SK-N-SH (cell line): Measurements from ENCODE around the gene ASPSCR1. TPM values are rescaled to one million over a fixed set of nuclear protein-coding genes. Genes with fewer than 3 reads are reported as not detected.
A peak's percentile ranks its signal among the peaks of the same experiment; 100 is the strongest.

ENCODE experiments used
- CTCF ChIA-PET: fragments of 300-600, 350-600 bp; formaldehyde crosslinking; extraction: SDS; loops from one replicate; lab custom pipeline; 2021; lab: Yijun Ruan, JAX
- POLR2A ChIA-PET: fragments of 350-600 bp; sonication (Branson Sonifier 250); formaldehyde crosslinking; extraction: SDS; loops from one replicate; lab custom pipeline; 2020; ENCODE audit warnings: antibody characterized with exemption, inconsistent platforms; lab: Yijun Ruan, JAX
- DNase-seq: peaks from one replicate; pipeline ENCODE4 v3.0.0; 2012
- H2AFZ ChIP-seq: fragments of 200-600 bp; sonication (generic); 2 replicates; pipeline ENCODE4 v1.8.1; 2016; ENCODE audit warnings: antibody characterized with exemption, mild to moderate bottlenecking, low read depth
- H3F3A ChIP-seq: fragments of 200-600 bp; sonication (generic); replicated peaks from 2 replicates; pipeline ENCODE3; 2016; ENCODE audit warnings: antibody characterized with exemption, mild to moderate bottlenecking; ENCODE audit not compliant: insufficient read depth
- H3K27ac ChIP-seq, 2 experiments: fragments of 200-500 bp in 1 of 2; fragments of 200-600 bp in 1 of 2; sonication (Bioruptor generic) in 1 of 2; sonication (generic), shearing (Covaris generic) in 1 of 2; 2 replicates each; pipeline versions ENCODE4 v1.5.1 to v1.6.1; 2014 to 2016; ENCODE audit warnings: low read depth in 2 of 2, inconsistent platforms in 1 of 2, low read length in 1 of 2, mild to moderate bottlenecking in 1 of 2, mixed read lengths in 1 of 2
- H3K27me3 ChIP-seq: fragments of 200-600 bp; sonication (generic), shearing (Covaris generic); 2 replicates; pipeline ENCODE4 v1.6.1; 2016; ENCODE audit warnings: mixed run types; ENCODE audit not compliant: insufficient read depth
- H3K36me3 ChIP-seq, 2 experiments: fragments of 200-500 bp in 1 of 2; fragments of 200-600 bp in 1 of 2; sonication (Bioruptor generic) in 1 of 2; sonication (generic) in 1 of 2; replicated peaks in 1 of 2; 2 replicates each; pipeline versions ENCODE3 to v1.5.1; 2014 to 2016; ENCODE audit warnings: low read length in 1 of 2, mild to moderate bottlenecking in 1 of 2; ENCODE audit not compliant: insufficient read depth in 2 of 2, control insufficient read depth in 1 of 2
- H3K4me1 ChIP-seq, 2 experiments: fragments of 200-500 bp in 1 of 2; fragments of 200-600 bp in 1 of 2; sonication (Bioruptor generic) in 1 of 2; sonication (generic), shearing (Covaris generic) in 1 of 2; 2 replicates each; pipeline versions ENCODE4 v1.5.1 to v1.6.1; 2014 to 2016; ENCODE audit warnings: low read depth in 1 of 2, low read length in 1 of 2, mixed run types in 1 of 2; ENCODE audit not compliant: insufficient read depth in 2 of 2, control insufficient read depth in 1 of 2
- H3K4me2 ChIP-seq: fragments of 200-600 bp; sonication (generic), shearing (Covaris generic); 2 replicates; pipeline ENCODE4 v1.6.1; 2017; ENCODE audit warnings: mixed run types
- H3K4me3 ChIP-seq, 2 experiments: fragments of 200-500 bp in 1 of 2; fragments of 200-600 bp in 1 of 2; sonication (Bioruptor generic) in 1 of 2; sonication (generic), shearing (Covaris generic) in 1 of 2; 2 replicates each; pipeline versions ENCODE4 v1.5.1 to v1.8.1; 2014 to 2016; ENCODE audit warnings: low read depth in 2 of 2, inconsistent platforms in 1 of 2, low read length in 1 of 2, mild to moderate bottlenecking in 1 of 2, mixed read lengths in 1 of 2, moderate library complexity in 1 of 2
- H3K79me2 ChIP-seq: fragments of 200-600 bp; sonication (generic); 2 replicates; pipeline ENCODE4 v1.8.1; 2017; ENCODE audit warnings: mild to moderate bottlenecking; ENCODE audit not compliant: insufficient read depth
- H3K9ac ChIP-seq: fragments of 200-600 bp; sonication (generic); 2 replicates; pipeline ENCODE4 v1.6.1; 2017; ENCODE audit warnings: mixed run types
- H3K9me2 ChIP-seq: fragments of 200-600 bp; sonication (generic); 2 replicates; pipeline ENCODE4 v1.6.1; 2017; ENCODE audit warnings: mixed run types
- H3K9me3 ChIP-seq: fragments of 200-600 bp; sonication (generic); 2 replicates; pipeline ENCODE4 v1.6.1; 2017; ENCODE audit warnings: mixed run types, mild to moderate bottlenecking, moderate library complexity
- H4K20me1 ChIP-seq: fragments of 200-600 bp; sonication (generic); 2 replicates; pipeline ENCODE4 v1.6.1; 2017; ENCODE audit warnings: mild to moderate bottlenecking, mixed run types; ENCODE audit not compliant: insufficient read depth
- ELF1 ChIP-seq: IDR thresholded peaks from 2 replicates; pipeline ENCODE4 v1.4.0; 2012
- EZH2phosphoT487 ChIP-seq: fragments of 200-600 bp; sonication (generic); IDR thresholded peaks from 2 replicates; pipeline ENCODE4 v1.6.1; 2017; ENCODE audit warnings: low read depth, mixed run types, mild to moderate bottlenecking, antibody characterized with exemption, moderate library complexity, borderline replicate concordance
- FOSL2 ChIP-seq: IDR thresholded peaks from 2 replicates; pipeline ENCODE4 v1.4.0; 2012; ENCODE audit warnings: low read depth, mild to moderate bottlenecking, moderate library complexity, borderline replicate concordance
- FOXM1 ChIP-seq: IDR thresholded peaks from 2 replicates; pipeline ENCODE4 v1.4.0; 2012; ENCODE audit warnings: low read depth, mild to moderate bottlenecking
- GABPA ChIP-seq: IDR thresholded peaks from 2 replicates; pipeline ENCODE4 v1.4.0; 2012; ENCODE audit warnings: low read depth, mild to moderate bottlenecking
- GATA2 ChIP-seq: sonication (generic); formaldehyde crosslinking; IDR thresholded peaks from 2 replicates; pipeline ENCODE4 v1.5.0; 2020; ENCODE audit warnings: mild to moderate bottlenecking, missing genetic modification reagents
- JUND ChIP-seq: IDR thresholded peaks from 2 replicates; pipeline ENCODE4 v1.4.0; 2012
- MXI1 ChIP-seq: IDR thresholded peaks from 2 replicates; pipeline ENCODE4 v1.6.1; 2012; ENCODE audit warnings: mild to moderate bottlenecking, low read depth, low read length, improper control_type of control experiment
- POLR2AphosphoS5 ChIP-seq: IDR thresholded peaks from 2 replicates; pipeline ENCODE4 v1.6.1; 2012; ENCODE audit warnings: low read depth, low read length
- RAD21 ChIP-seq: IDR thresholded peaks from 2 replicates; pipeline ENCODE4 v1.6.1; 2012; ENCODE audit warnings: mild to moderate bottlenecking, low read length
- RFX5 ChIP-seq: IDR thresholded peaks from 2 replicates; pipeline ENCODE4 v1.6.1; 2012; ENCODE audit warnings: mild to moderate bottlenecking, improper control_type of control experiment, low read length
- RXRA ChIP-seq: IDR thresholded peaks from 2 replicates; pipeline ENCODE4 v1.4.0; 2012; ENCODE audit warnings: low read depth, mild to moderate bottlenecking, borderline replicate concordance
- SIN3A ChIP-seq: IDR thresholded peaks from 2 replicates; pipeline ENCODE4 v1.6.1; 2012; ENCODE audit warnings: low read depth, mild to moderate bottlenecking, low read length, moderate library complexity, borderline replicate concordance
- SMC3 ChIP-seq: IDR thresholded peaks from 2 replicates; pipeline ENCODE4 v1.6.1; 2012; ENCODE audit warnings: low read depth, low read length, improper control_type of control experiment
- TCF12 ChIP-seq: IDR thresholded peaks from 2 replicates; pipeline ENCODE4 v1.4.0; 2012
- TEAD4 ChIP-seq: IDR thresholded peaks from 2 replicates; pipeline ENCODE4 v1.4.0; 2012; ENCODE audit warnings: mild to moderate bottlenecking, borderline replicate concordance; ENCODE audit not compliant: insufficient read depth
- YY1 ChIP-seq: IDR thresholded peaks from 2 replicates; pipeline ENCODE4 v1.4.0; 2012; ENCODE audit warnings: low read depth, mild to moderate bottlenecking
- WGBS: methylation state at CpG from one replicate; pipeline ENCODE4 v1.1.6; 2017; ENCODE audit warnings: low lambda C conversion rate; 5-methylcytosine and 5-hydroxymethylcytosine counted together
- polyA plus RNA-seq, 3 experiments: library from polyadenylated mRNA; depleted of rRNA; stranded (reverse); fragments of >200 nt; gene quantifications; 2 replicates each; pipeline ENCODE4 v1.2.3, GENCODE V29; 2012
- TF ChIP-seq, protein P1 (sequence below): fragments of 150-350 bp; IDR thresholded peaks from 2 replicates; pipeline ENCODE4 v1.6.1; 2017; ENCODE audit warnings: antibody characterized with exemption, low read length, low read depth, borderline replicate concordance
- TF ChIP-seq, protein P2 (sequence below): IDR thresholded peaks from 2 replicates; pipeline ENCODE4 v1.6.1; 2012; ENCODE audit warnings: mild to moderate bottlenecking, low read depth, low read length, moderate library complexity
- TF ChIP-seq, protein P3 (sequence below): IDR thresholded peaks from 2 replicates; pipeline ENCODE4 v1.4.0; 2012; ENCODE audit warnings: low read depth
- TF ChIP-seq, protein P4 (sequence below): fragments of 150-350 bp; IDR thresholded peaks from 2 replicates; pipeline ENCODE4 v1.6.1; 2016; ENCODE audit warnings: mild to moderate bottlenecking, low read depth, low read length
- TF ChIP-seq, protein P5 (sequence below): IDR thresholded peaks from 2 replicates; pipeline ENCODE4; 2012
- TF ChIP-seq, protein P6 (sequence below): fragments of 200-600 bp; sonication (generic); IDR thresholded peaks from 2 replicates; pipeline ENCODE4 v1.6.1; 2017; ENCODE audit warnings: antibody characterized with exemption, mild to moderate bottlenecking, moderate library complexity

ASPSCR1 gene
- polyA plus RNA-seq, 1 of the 3 experiments (the other 2 are of a cell fraction): 36.2 TPM

DNA sequence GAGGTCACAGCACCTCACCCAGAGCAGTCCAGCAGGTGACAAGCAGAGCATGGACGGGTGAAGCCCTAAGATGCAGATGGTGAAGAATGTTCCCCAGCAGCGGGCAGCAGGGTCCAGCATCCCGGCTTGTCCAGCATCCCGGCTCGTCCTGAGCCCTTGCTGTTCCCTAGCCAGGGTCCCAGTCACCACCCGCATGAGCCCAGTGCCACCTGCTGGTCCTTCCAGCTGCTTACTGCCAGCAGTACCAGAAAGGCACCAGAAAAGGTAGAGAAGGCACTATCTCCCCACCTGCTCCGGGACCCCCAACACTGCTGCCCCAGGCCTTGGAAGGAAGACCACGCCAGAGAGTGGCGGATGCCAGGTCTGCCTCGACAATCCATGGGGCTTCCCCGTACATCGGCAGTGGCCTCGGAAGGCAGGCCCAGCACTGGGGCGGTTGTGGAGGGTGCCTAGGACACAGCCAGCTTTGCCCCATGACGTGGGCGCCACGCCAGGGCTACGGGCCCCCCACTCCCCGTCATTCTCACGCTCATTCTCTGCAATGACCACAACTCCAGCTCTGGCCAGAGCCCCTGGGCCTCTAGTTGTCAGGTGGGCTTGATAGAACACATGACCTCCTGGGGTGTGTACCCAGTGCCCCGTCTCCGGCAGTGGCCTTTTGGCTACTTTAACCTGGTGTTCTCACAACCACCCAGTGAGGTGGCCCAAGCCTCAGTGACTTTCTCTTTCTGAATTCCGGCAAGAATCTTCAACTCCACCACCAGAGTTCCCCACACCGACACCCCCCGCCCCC lies 43.9 kb downstream of the ASPSCR1 start:
- Histone ChIP-seq H3K36me3 (peaks cover 7 to 23% of the 10 kb centered on the region in 2 experiments), H3K27me3 (no peaks in the 10 kb centered on the region), H3K9me2 (no peaks in the 10 kb centered on the region), H3K27ac (peak overlapping the region; percentile 41; a peak in 3 of 4 replicates), H3F3A (peaks cover 32% of the 10 kb centered on the region), H2AFZ (no peak overlapping the region), H3K79me2 (peaks cover 36% of the 10 kb centered on the region), H3K4me3 (peak overlapping the region; percentile 88 to 92), H3K9me3 (no peaks in the 10 kb centered on the region), H3K4me1 (peaks cover 18 to 36% of the 10 kb centered on the region in 2 experiments; a peak in 3 of 4 replicates), H4K20me1 (peaks cover 17% of the 10 kb centered on the region), H3K9ac (peak overlapping the region; percentile 86; the same call in 1 of the 2 replicates), H3K4me2 (peak overlapping the region; percentile 99)
- 18% methylated on average over 21 of the region's 25 CpGs for WGBS
- POLR2A ChIA-PET: interaction anchor here (0.6 to 4.2 kb wide), 9 partner anchors 10 to 106 kb away, joined by 3 to 41 read pairs (median 7); partner anchors contain the start of genes ASPSCR1, FASN, NOTUM and RAC3
- CTCF ChIA-PET: interaction anchor here (0.6 to 35.7 kb wide), 45 partner anchors 10 to 769 kb away, joined by 3 to 1216 read pairs (median 6); partner anchors contain the start of genes ARHGDIA, ARL16, ASPSCR1 and DCXR
- DNase-seq: peak; percentile 93
- no peak; the same call in 1 of the 2 replicates for TF ChIP-seq MXI1
- no peak for TF ChIP-seq FOSL2
- TF ChIP-seq RFX5: no peak
- peak; percentile 100 for TF ChIP-seq SMC3
- TF ChIP-seq RXRA: no peak
- TF ChIP-seq ELF1: no peak
- TF ChIP-seq GATA2 (CRISPR knock-in tag): no peak
- TF ChIP-seq EZH2phosphoT487: no peak
- TF ChIP-seq, protein P1, sequence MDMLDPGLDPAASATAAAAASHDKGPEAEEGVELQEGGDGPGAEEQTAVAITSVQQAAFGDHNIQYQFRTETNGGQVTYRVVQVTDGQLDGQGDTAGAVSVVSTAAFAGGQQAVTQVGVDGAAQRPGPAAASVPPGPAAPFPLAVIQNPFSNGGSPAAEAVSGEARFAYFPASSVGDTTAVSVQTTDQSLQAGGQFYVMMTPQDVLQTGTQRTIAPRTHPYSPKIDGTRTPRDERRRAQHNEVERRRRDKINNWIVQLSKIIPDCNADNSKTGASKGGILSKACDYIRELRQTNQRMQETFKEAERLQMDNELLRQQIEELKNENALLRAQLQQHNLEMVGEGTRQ: peak; percentile 24; the same call in 1 of the 2 replicates
- TF ChIP-seq, protein P2, sequence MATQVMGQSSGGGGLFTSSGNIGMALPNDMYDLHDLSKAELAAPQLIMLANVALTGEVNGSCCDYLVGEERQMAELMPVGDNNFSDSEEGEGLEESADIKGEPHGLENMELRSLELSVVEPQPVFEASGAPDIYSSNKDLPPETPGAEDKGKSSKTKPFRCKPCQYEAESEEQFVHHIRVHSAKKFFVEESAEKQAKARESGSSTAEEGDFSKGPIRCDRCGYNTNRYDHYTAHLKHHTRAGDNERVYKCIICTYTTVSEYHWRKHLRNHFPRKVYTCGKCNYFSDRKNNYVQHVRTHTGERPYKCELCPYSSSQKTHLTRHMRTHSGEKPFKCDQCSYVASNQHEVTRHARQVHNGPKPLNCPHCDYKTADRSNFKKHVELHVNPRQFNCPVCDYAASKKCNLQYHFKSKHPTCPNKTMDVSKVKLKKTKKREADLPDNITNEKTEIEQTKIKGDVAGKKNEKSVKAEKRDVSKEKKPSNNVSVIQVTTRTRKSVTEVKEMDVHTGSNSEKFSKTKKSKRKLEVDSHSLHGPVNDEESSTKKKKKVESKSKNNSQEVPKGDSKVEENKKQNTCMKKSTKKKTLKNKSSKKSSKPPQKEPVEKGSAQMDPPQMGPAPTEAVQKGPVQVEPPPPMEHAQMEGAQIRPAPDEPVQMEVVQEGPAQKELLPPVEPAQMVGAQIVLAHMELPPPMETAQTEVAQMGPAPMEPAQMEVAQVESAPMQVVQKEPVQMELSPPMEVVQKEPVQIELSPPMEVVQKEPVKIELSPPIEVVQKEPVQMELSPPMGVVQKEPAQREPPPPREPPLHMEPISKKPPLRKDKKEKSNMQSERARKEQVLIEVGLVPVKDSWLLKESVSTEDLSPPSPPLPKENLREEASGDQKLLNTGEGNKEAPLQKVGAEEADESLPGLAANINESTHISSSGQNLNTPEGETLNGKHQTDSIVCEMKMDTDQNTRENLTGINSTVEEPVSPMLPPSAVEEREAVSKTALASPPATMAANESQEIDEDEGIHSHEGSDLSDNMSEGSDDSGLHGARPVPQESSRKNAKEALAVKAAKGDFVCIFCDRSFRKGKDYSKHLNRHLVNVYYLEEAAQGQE: 0 out of 2 replicates have a peak, but pooled peaks have one; percentile 4
- TF ChIP-seq FOXM1: no peak
- no peak for TF ChIP-seq GABPA
- TF ChIP-seq TCF12: no peak; the same call in 1 of the 2 replicates
- TF ChIP-seq POLR2AphosphoS5: no peak
- no peak for TF ChIP-seq SIN3A
- no peak for TF ChIP-seq JUND
- TF ChIP-seq RAD21: peak; percentile 99
- TF ChIP-seq, protein P3, sequence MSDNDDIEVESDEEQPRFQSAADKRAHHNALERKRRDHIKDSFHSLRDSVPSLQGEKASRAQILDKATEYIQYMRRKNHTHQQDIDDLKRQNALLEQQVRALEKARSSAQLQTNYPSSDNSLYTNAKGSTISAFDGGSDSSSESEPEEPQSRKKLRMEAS: no peak
- TF ChIP-seq YY1: no peak
- TF ChIP-seq, protein P4, sequence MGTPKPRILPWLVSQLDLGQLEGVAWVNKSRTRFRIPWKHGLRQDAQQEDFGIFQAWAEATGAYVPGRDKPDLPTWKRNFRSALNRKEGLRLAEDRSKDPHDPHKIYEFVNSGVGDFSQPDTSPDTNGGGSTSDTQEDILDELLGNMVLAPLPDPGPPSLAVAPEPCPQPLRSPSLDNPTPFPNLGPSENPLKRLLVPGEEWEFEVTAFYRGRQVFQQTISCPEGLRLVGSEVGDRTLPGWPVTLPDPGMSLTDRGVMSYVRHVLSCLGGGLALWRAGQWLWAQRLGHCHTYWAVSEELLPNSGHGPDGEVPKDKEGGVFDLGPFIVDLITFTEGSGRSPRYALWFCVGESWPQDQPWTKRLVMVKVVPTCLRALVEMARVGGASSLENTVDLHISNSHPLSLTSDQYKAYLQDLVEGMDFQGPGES: no peak
- no peak for TF ChIP-seq TEAD4
- TF ChIP-seq, protein P5, sequence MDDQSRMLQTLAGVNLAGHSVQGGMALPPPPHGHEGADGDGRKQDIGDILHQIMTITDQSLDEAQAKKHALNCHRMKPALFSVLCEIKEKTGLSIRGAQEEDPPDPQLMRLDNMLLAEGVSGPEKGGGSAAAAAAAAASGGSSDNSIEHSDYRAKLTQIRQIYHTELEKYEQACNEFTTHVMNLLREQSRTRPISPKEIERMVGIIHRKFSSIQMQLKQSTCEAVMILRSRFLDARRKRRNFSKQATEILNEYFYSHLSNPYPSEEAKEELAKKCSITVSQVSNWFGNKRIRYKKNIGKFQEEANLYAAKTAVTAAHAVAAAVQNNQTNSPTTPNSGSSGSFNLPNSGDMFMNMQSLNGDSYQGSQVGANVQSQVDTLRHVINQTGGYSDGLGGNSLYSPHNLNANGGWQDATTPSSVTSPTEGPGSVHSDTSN: no peak
- TF ChIP-seq, protein P6, sequence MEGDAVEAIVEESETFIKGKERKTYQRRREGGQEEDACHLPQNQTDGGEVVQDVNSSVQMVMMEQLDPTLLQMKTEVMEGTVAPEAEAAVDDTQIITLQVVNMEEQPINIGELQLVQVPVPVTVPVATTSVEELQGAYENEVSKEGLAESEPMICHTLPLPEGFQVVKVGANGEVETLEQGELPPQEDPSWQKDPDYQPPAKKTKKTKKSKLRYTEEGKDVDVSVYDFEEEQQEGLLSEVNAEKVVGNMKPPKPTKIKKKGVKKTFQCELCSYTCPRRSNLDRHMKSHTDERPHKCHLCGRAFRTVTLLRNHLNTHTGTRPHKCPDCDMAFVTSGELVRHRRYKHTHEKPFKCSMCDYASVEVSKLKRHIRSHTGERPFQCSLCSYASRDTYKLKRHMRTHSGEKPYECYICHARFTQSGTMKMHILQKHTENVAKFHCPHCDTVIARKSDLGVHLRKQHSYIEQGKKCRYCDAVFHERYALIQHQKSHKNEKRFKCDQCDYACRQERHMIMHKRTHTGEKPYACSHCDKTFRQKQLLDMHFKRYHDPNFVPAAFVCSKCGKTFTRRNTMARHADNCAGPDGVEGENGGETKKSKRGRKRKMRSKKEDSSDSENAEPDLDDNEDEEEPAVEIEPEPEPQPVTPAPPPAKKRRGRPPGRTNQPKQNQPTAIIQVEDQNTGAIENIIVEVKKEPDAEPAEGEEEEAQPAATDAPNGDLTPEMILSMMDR: peak; percentile 86
